BLaER1 (cell line): ENCODE results near the gene ENPP4.
"Not testable (repeated sequence)": the region's sequence is repeated elsewhere in the genome, so short reads cannot be mapped to it uniquely, and the experiment has no call there.

Experiments used
- H3K27ac ChIP-seq: shearing (Covaris generic); formaldehyde crosslinking; 2 replicates; pipeline ENCODE4 v1.8.1; 2022
- H3K27me3 ChIP-seq: shearing (Covaris generic); formaldehyde crosslinking; 2 replicates; pipeline ENCODE4 v1.8.1; 2022
- H3K36me3 ChIP-seq: shearing (Covaris generic); formaldehyde crosslinking; 2 replicates; pipeline ENCODE4 v1.8.1; 2022
- H3K4me1 ChIP-seq: shearing (Covaris generic); formaldehyde crosslinking; 2 replicates; pipeline ENCODE4 v1.8.1; 2022
- H3K4me2 ChIP-seq: shearing (Covaris generic); formaldehyde crosslinking; 2 replicates; pipeline ENCODE4 v1.8.1; 2022
- H3K4me3 ChIP-seq: shearing (Covaris generic); formaldehyde crosslinking; 2 replicates; pipeline ENCODE4 v1.8.1; 2022
- H3K9ac ChIP-seq: shearing (Covaris generic); formaldehyde crosslinking; 2 replicates; pipeline ENCODE4 v1.8.1; 2022
- H3K9me3 ChIP-seq: shearing (Covaris generic); formaldehyde crosslinking; 2 replicates; pipeline ENCODE4 v1.8.1; 2022
- H4K20me1 ChIP-seq: shearing (Covaris generic); formaldehyde crosslinking; 2 replicates; pipeline ENCODE4 v1.8.1; 2022
- Cebpa-rat ChIP-seq: shearing (Covaris generic); IDR thresholded peaks from 2 replicates; pipeline ENCODE4 v1.8.1; 2022

Gene ENPP4

DNA sequence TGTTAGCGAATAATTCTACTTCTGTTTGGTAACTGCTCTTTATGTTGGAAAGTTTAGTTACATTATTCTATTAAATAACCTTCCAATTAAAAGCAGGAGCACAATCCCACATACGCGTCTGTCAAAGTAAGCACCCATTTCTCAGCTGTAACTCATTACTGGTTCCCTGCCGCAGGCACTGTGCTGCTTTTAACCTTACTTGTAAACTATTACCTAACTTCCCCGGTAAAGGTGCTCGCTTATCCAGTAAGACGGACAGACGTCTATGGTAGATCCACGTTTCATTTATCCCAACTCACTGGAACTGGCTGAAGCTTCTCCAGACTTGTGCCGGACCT, 529 bp upstream of the ENPP4 start:
- no peak for TF ChIP-seq Cebpa-rat
- H3K27ac ChIP-seq, result no peak overlapping the region
- peaks cover 15% of the 10 kb centered on the region for H3K9me3 ChIP-seq
- H3K9ac ChIP-seq, result no peak overlapping the region
- H3K27me3 ChIP-seq, result no peaks in the 10 kb centered on the region
- no peaks in the 10 kb centered on the region for H3K36me3 ChIP-seq
- no peak overlapping the region for H3K4me3 ChIP-seq
- no peaks in the 10 kb centered on the region for H4K20me1 ChIP-seq
- no peaks in the 10 kb centered on the region for H3K4me1 ChIP-seq
- no peak overlapping the region for H3K4me2 ChIP-seq

DNA sequence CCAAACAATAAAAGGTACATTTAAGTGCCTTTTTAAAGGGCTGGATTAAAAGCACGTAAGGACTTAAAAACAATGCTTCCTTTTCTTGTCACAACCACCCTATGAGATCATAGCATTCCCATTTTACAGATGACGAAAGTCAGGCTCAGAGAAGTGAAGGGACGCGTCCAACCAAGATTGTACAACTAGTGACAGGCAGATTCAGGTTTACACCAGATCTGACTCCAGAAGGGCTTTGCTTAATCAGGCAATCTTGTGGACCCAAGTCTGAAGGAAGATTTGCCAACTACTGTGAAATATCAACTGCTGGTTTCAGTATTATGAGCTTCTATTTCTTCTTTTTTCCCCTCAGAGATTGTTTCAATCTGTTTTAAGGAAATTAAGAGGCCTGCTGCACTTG, 877 bp downstream of the ENPP4 start:
- Histone ChIP-seq H3K27ac (no peak overlapping the region), H3K9ac (no peak overlapping the region), H3K36me3 (no peaks in the 10 kb centered on the region), H4K20me1 (no peaks in the 10 kb centered on the region), H3K4me3 (no peak overlapping the region), H3K9me3 (peaks cover 15% of the 10 kb centered on the region), H3K4me1 (no peaks in the 10 kb centered on the region), H3K4me2 (no peak overlapping the region), H3K27me3 (no peaks in the 10 kb centered on the region)
- TF ChIP-seq Cebpa-rat, result no peak

- not testable (repeated sequence) for H3K27ac ChIP-seq, H3K9ac ChIP-seq, H3K27me3 ChIP-seq, H3K4me3 ChIP-seq, H3K4me2 ChIP-seq, H3K4me1 ChIP-seq, H3K36me3 ChIP-seq, H4K20me1 ChIP-seq
- H3K9me3 ChIP-seq, result peaks cover 15% of the 10 kb centered on the region
These were observed 1.5 kb downstream of the ENPP4 start for GRCh38 chr6:46131291-46131690.

- H3K9ac ChIP-seq, result no peak overlapping the region
- TF ChIP-seq Cebpa-rat, result no peak
- H3K4me1 ChIP-seq, result no peaks in the 10 kb centered on the region
- no peak overlapping the region for H3K4me2 ChIP-seq
- H3K36me3 ChIP-seq, result no peaks in the 10 kb centered on the region
- H3K27ac ChIP-seq, result no peak overlapping the region
- H4K20me1 ChIP-seq, result no peaks in the 10 kb centered on the region
- no peaks in the 10 kb centered on the region for H3K27me3 ChIP-seq
- peaks cover 15% of the 10 kb centered on the region for H3K9me3 ChIP-seq
- H3K4me3 ChIP-seq, result no peak overlapping the region
These were observed 4.4 kb downstream of the ENPP4 start for GRCh38 chr6:46134216-46134615.

DNA sequence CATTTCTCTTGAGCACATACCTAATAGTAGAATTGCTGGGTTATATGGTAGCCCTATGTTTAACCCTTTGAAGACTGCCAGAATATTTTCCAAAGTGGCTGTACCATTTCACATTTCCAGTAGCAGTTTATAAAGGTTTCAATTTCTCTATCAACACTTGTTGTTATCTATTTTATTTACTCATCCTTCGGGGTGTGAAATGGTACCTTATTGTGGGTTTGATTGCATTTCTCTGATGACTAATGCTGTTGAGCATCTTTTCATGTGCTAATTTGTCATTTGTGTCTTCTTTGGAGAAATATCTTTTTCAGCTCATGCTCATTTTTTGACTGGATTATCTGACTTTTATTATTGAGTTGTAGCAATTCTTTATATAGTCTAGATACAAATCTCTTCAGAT, 5.4 kb downstream of the ENPP4 start:
- H3K4me2 ChIP-seq, result no peak overlapping the region
- H3K27me3 ChIP-seq, result no peaks in the 10 kb centered on the region

GRCh38 chr6:46136831-46137230, 7.0 kb downstream of the ENPP4 start:
- H3K27me3 ChIP-seq, result no peaks in the 10 kb centered on the region
- no peaks in the 10 kb centered on the region for H3K36me3 ChIP-seq
- H3K4me2 ChIP-seq, result no peak overlapping the region
- no peaks in the 10 kb centered on the region for H4K20me1 ChIP-seq
- no peak for TF ChIP-seq Cebpa-rat
- H3K4me3 ChIP-seq, result no peak overlapping the region
- no peaks in the 10 kb centered on the region for H3K4me1 ChIP-seq
- no peak overlapping the region for H3K27ac ChIP-seq
- H3K9ac ChIP-seq, result no peak overlapping the region
- H3K9me3 ChIP-seq, result no peaks in the 10 kb centered on the region

More for the DNA sequence above, 5.4 kb downstream of the ENPP4 start:
- peaks cover 7% of the 10 kb centered on the region for H3K9me3 ChIP-seq
- H3K36me3 ChIP-seq, result no peaks in the 10 kb centered on the region
- H4K20me1 ChIP-seq, result no peaks in the 10 kb centered on the region
- no peak overlapping the region for H3K27ac ChIP-seq
- no peak for TF ChIP-seq Cebpa-rat
- H3K9ac ChIP-seq, result no peak overlapping the region
- H3K4me3 ChIP-seq, result no peak overlapping the region
- H3K4me1 ChIP-seq, result no peaks in the 10 kb centered on the region

DNA sequence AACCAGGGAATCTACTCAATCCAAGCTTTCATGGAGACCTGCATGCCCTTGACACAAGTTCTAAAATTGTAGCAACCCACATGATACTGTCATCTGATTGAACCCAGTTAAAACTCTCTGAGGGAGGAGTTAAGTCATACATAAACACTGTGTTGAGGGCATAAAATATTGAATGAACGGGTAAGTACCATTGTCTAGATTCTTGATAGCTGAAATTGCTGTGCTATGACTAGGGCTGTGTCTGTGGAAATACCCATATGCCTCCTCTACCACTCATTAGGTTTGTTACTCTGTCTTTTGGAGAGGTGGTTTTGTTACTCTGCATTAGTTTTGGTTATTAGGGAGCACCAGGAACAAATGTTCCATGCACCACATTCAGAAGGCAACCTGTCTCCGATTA, 7.6 kb downstream of the ENPP4 start:
- Histone ChIP-seq H3K4me3 (no peak overlapping the region), H3K9me3 (no peaks in the 10 kb centered on the region), H4K20me1 (no peaks in the 10 kb centered on the region), H3K4me1 (no peaks in the 10 kb centered on the region), H3K36me3 (no peaks in the 10 kb centered on the region), H3K9ac (no peak overlapping the region), H3K4me2 (no peak overlapping the region), H3K27me3 (no peaks in the 10 kb centered on the region), H3K27ac (no peak overlapping the region)
- TF ChIP-seq Cebpa-rat, result no peak

- Histone ChIP-seq H3K27me3 (no peaks in the 10 kb centered on the region), H4K20me1 (no peaks in the 10 kb centered on the region), H3K4me2 (no peak overlapping the region), H3K27ac (no peak overlapping the region), H3K9me3 (no peaks in the 10 kb centered on the region), H3K4me3 (no peak overlapping the region), H3K4me1 (no peaks in the 10 kb centered on the region), H3K9ac (no peak overlapping the region), H3K36me3 (no peaks in the 10 kb centered on the region)
- no peak for TF ChIP-seq Cebpa-rat
These were observed 8.5 kb downstream of the ENPP4 start for GRCh38 chr6:46138281-46138680.

DNA sequence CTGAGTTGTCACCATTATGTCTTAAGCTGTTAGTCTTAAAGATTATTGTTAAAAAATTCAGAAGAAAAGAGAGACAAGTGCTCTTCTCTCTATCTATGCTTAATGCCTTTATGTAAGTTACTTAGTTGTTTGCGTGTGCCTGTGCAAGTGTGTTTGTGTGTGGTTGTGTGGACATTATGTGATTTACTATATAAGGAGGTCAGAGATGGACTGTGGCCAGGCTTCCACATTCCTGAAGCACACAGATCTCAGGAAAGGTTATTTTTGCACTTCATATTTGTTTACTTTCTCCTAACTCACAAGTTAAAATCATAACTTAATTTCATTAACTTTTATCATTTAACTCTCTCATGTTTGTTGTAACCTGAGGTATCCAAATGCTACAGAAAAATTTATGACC, 14.5 kb downstream of the ENPP4 start:
- no peak overlapping the region for H3K4me3 ChIP-seq
- H4K20me1 ChIP-seq, result no peaks in the 10 kb centered on the region
- no peaks in the 10 kb centered on the region for H3K9me3 ChIP-seq
- H3K4me2 ChIP-seq, result no peak overlapping the region
- TF ChIP-seq Cebpa-rat, result no peak
- no peaks in the 10 kb centered on the region for H3K4me1 ChIP-seq
- no peak overlapping the region for H3K9ac ChIP-seq
- H3K27me3 ChIP-seq, result no peaks in the 10 kb centered on the region
- H3K27ac ChIP-seq, result no peak overlapping the region
- H3K36me3 ChIP-seq, result no peaks in the 10 kb centered on the region

GRCh38 chr6:46149066-46149465, 19.3 kb downstream of the ENPP4 start:
- H3K9ac ChIP-seq, H4K20me1 ChIP-seq, H3K4me2 ChIP-seq, H3K27ac ChIP-seq, H3K36me3 ChIP-seq, H3K9me3 ChIP-seq, H3K27me3 ChIP-seq, H3K4me3 ChIP-seq: not testable (repeated sequence)
- H3K4me1 ChIP-seq, result peaks cover 16% of the 10 kb centered on the region

DNA sequence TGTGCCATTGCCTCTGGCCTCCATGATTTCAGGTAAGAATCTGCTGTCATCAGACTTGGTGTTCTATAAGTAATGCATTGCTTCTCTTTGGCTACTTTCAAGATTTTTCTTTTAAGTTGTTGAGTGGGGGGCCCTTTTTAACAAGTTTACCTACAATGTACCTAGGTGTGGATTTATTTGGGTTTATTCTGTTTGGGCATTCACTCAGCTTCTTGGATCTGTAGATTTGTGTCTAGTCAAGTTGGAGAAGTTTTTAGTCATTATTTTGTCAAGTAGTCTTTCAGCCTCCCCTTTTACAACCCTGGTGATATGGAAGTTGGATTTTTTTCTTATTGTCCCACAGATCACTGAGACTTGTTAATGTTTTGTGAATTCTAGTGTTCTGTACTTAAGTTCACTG, 26.9 kb downstream of the ENPP4 start:
- H3K36me3 ChIP-seq, result no peaks in the 10 kb centered on the region
- no peak overlapping the region for H3K9ac ChIP-seq
- TF ChIP-seq Cebpa-rat, result no peak
- no peaks in the 10 kb centered on the region for H3K27me3 ChIP-seq
- H3K9me3 ChIP-seq, result peaks cover 12% of the 10 kb centered on the region
- no peak overlapping the region for H3K27ac ChIP-seq
- no peak overlapping the region for H3K4me2 ChIP-seq
- no peak overlapping the region for H3K4me3 ChIP-seq
- peaks cover 37% of the 10 kb centered on the region for H3K4me1 ChIP-seq
- H4K20me1 ChIP-seq, result no peaks in the 10 kb centered on the region

DNA sequence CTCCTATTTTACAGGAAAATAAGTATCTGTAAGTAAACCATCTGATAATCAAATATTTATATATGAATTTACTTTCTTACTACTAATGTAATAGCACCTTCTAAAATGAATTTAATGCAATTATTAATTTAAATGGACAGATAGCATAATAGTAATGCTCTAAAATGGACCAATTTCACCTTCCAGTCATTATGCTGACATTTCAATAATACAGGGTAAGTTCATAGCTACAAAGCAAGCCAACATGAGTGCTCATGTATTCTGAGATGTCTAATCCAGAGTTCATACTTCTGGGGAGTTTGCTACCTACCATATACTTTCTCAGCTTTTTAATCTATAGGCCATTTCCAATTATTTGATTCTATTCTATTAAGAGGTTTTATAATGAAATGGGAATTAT, 29.4 kb downstream of the ENPP4 start:
- no peaks in the 10 kb centered on the region for H4K20me1 ChIP-seq
- TF ChIP-seq Cebpa-rat, result no peak

More for the DNA sequence above, 29.4 kb downstream of the ENPP4 start:
- H3K4me3 ChIP-seq, result no peak overlapping the region
- H3K9ac ChIP-seq, result no peak overlapping the region
- peaks cover 9% of the 10 kb centered on the region for H3K9me3 ChIP-seq
- peaks cover 20% of the 10 kb centered on the region for H3K4me1 ChIP-seq
- no peaks in the 10 kb centered on the region for H3K36me3 ChIP-seq
- H3K27ac ChIP-seq, result no peak overlapping the region
- H3K27me3 ChIP-seq, result no peaks in the 10 kb centered on the region
- H3K4me2 ChIP-seq, result no peak overlapping the region
